ENCODE measurements around the gene KIT. TPM values are rescaled to one million over a fixed set of nuclear protein-coding genes. Genes with fewer than 3 reads are reported as not detected.

KIT gene
- total and polyA plus RNA-seq, 2 experiments from 2014 or later, result 2.7 to 4.1 TPM

GRCh38 chr4:54669831-54670230 is 12.1 kb downstream of the KIT start:
- Histone ChIP-seq H3K4me2 (no peak overlapping the region), H3K27ac (no peak overlapping the region), H4K20me1 (ENCODE audit: insufficient read depth, poor library complexity, severe bottlenecking) (no peaks in the 10 kb centered on the region), H3K9me2 (replicated peaks; ENCODE audit: insufficient read depth) (no peaks in the 10 kb centered on the region), H3K9me3 (ENCODE audit: low read depth) (no peaks in the 10 kb centered on the region), H3K4me3 (no peak overlapping the region), H3K79me2 (no peaks in the 10 kb centered on the region), H3K4me1 (ENCODE audit: insufficient read depth) (no peaks in the 10 kb centered on the region), H3K27me3 (no peaks in the 10 kb centered on the region), H2AFZ (no peak overlapping the region), H3K36me3 (replicated peaks; ENCODE audit: insufficient read depth, low read depth) (no peaks in the 10 kb centered on the region)
- DNase-seq (ENCODE audit: low spot score), result no peak
- 91% methylated on average over 1 of the region's 1 CpG for WGBS (ENCODE audit: low lambda C conversion rate, missing lambda C conversion rate)
- TF ChIP-seq CTCF (IDR thresholded peaks at IDR 0.05; ENCODE audit: poor library complexity) (no peak), EZH2phosphoT487 (IDR thresholded peaks at IDR 0.05; ENCODE audit: low read depth, severe bottlenecking, unreplicated experiment) (no peak), EZH2 (IDR thresholded peaks at IDR 0.05; ENCODE audit: borderline replicate concordance) (no peak)

DNA sequence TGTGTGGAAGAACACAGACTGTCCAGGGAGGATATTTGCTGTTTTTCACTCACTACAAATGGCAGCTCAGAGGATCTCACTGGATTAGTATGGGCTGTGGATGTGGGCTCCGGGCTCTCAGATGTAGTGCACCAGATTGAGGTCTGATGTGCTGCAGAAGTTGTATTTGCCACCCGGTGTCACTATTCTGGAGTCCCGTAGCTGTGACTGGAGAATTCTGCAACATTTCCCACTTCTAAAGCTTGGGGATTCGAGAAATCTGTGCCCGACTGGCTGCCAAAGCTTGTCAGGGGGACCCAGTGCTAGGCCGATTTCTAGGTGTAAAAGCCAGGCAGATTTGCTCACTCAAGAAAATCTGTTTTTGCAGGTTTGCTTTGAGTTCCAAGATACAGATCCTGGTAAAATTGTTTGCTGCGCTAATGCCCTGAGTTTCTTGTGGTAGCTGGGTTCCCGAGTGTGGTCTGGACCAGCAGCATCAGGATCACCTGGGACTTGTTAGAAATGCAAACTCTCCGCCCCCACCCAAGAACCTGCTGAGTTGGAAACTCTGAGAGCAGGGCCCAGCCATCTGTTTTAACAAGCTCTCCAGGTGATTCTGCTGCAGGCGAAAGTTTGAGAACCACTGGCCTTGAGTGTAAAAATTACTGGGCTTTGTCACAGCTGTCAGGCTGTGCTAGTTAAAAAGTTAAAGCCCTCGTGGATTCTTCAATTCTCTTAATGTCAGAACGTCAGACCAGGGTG is 18.1 kb downstream of the KIT start:
- no peak for TF ChIP-seq EZH2phosphoT487 (IDR thresholded peaks at IDR 0.05; ENCODE audit: low read depth, severe bottlenecking, unreplicated experiment)
- TF ChIP-seq CTCF (IDR thresholded peaks at IDR 0.05; ENCODE audit: poor library complexity), result no peak
- TF ChIP-seq EZH2 (IDR thresholded peaks at IDR 0.05; ENCODE audit: borderline replicate concordance), result no peak
- H3K4me2 ChIP-seq, result no peak overlapping the region
- WGBS (ENCODE audit: low lambda C conversion rate, missing lambda C conversion rate), result 64% methylated on average over 12 of the region's 12 CpGs
- no peaks in the 10 kb centered on the region for H3K36me3 ChIP-seq (replicated peaks; ENCODE audit: insufficient read depth, low read depth)
- H4K20me1 ChIP-seq (ENCODE audit: insufficient read depth, poor library complexity, severe bottlenecking), result no peaks in the 10 kb centered on the region
- H3K27me3 ChIP-seq, result no peaks in the 10 kb centered on the region
- H3K9me3 ChIP-seq (ENCODE audit: low read depth), result no peaks in the 10 kb centered on the region
- no peak overlapping the region for H3K27ac ChIP-seq
- H3K4me3 ChIP-seq, result no peak overlapping the region
- no peaks in the 10 kb centered on the region for H3K9me2 ChIP-seq (replicated peaks; ENCODE audit: insufficient read depth)
- no peak overlapping the region for H2AFZ ChIP-seq
- no peaks in the 10 kb centered on the region for H3K4me1 ChIP-seq (ENCODE audit: insufficient read depth)
- DNase-seq (ENCODE audit: low spot score), result no peak
- H3K79me2 ChIP-seq, result no peaks in the 10 kb centered on the region

DNA sequence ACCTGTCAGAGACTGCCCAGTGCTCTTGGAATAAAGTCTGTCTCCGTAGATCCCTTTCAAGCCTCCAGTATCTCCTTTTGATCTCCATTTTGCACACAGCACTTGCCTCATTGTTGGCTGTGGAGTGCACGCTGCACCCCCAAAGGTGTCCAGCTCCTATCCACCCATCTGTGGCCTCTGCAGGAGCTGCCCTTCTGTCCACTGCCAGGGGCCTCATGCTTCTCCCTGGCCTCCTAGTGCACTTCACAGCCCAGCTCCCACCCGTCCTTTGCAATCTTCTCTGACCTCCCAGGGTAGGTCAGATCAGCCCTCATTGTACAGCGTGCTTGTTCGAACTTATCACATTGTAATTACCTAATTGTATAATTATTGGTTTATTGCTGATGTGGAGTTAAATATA is 18.9 kb downstream of the KIT start:
- no peaks in the 10 kb centered on the region for H3K79me2 ChIP-seq
- H4K20me1 ChIP-seq (ENCODE audit: insufficient read depth, poor library complexity, severe bottlenecking), result no peaks in the 10 kb centered on the region

More for the DNA sequence above, 18.9 kb downstream of the KIT start:
- Histone ChIP-seq H3K27me3 (no peaks in the 10 kb centered on the region), H3K4me2 (no peak overlapping the region), H3K4me1 (ENCODE audit: insufficient read depth) (no peaks in the 10 kb centered on the region), H3K36me3 (replicated peaks; ENCODE audit: insufficient read depth, low read depth) (no peaks in the 10 kb centered on the region), H3K9me3 (ENCODE audit: low read depth) (no peaks in the 10 kb centered on the region), H2AFZ (no peak overlapping the region), H3K4me3 (no peak overlapping the region), H3K9me2 (replicated peaks; ENCODE audit: insufficient read depth) (no peaks in the 10 kb centered on the region), H3K27ac (no peak overlapping the region)
- no peak for TF ChIP-seq EZH2 (IDR thresholded peaks at IDR 0.05; ENCODE audit: borderline replicate concordance)
- TF ChIP-seq EZH2phosphoT487 (IDR thresholded peaks at IDR 0.05; ENCODE audit: low read depth, severe bottlenecking, unreplicated experiment), result no peak
- no peak for TF ChIP-seq CTCF (IDR thresholded peaks at IDR 0.05; ENCODE audit: poor library complexity)
- DNase-seq (ENCODE audit: low spot score), result no peak
- 56% methylated on average over 5 of the region's 5 CpGs for WGBS (ENCODE audit: low lambda C conversion rate, missing lambda C conversion rate)
